GM12878 (cell line): Measurements from ENCODE around the gene ITGB5. TPM values are rescaled to one million over a fixed set of nuclear protein-coding genes. Genes with fewer than 3 reads are reported as not detected.

ENCODE experiments used
- ATAC-seq: fragments of 200-7000 bp; cut with Tn5 transposase; 3 replicates; pipeline ENCODE4 v1.9.1; 2020; ENCODE audit warnings: mild to moderate bottlenecking, moderate library complexity
- BruUV-seq: library from RNA; stranded (reverse); fragments of 400-500 nt; replicated peaks from 2 replicates; lab custom pipeline; 2021; lab: Mats Ljungman, UMichigan
- CTCF ChIA-PET: fragments of 300-600 bp; sonication (Branson Sonifier 250); formaldehyde crosslinking; extraction: SDS; loops from one replicate; lab custom pipeline; 2021; ENCODE audit warnings: inconsistent platforms; lab: Yijun Ruan, JAX
- POLR2A ChIA-PET: fragments of 350-600 bp; formaldehyde crosslinking; extraction: SDS; loops from one replicate; lab custom pipeline; 2021; ENCODE audit warnings: inconsistent platforms; lab: Charles Lee
- RAD21 ChIA-PET: fragments of 300-600 bp; sonication (Branson Sonifier 250); formaldehyde crosslinking; loops from one replicate; lab custom pipeline; 2023; ENCODE audit warnings: antibody characterized with exemption; ENCODE audit not compliant: unreplicated experiment; lab: Charles Lee
- SMC1A ChIA-PET: fragments of 300-600 bp; sonication (Branson Sonifier 250); formaldehyde crosslinking; loops from one replicate; lab custom pipeline; 2023; ENCODE audit not compliant: unreplicated experiment, uncharacterized antibody; lab: Charles Lee
- DNase-seq: peaks from one replicate; pipeline ENCODE4 v3.0.0-alpha.2; 2011; ENCODE audit warnings: low read depth, low spot score
- FAIRE-seq: peaks from 3 replicates; lab custom pipeline; 2011; peaks lifted over from hg19 to GRCh38; lab: Jason Lieb, UNC
- H2AFZ ChIP-seq: 2 replicates; pipeline ENCODE4 v1.6.0; 2011; ENCODE audit warnings: low read depth, low read length, control low read depth; ENCODE audit not compliant: control insufficient read depth
- H3K27ac ChIP-seq: 2 replicates; pipeline ENCODE4 v1.5.1; 2011; ENCODE audit warnings: control low read depth; ENCODE audit not compliant: control insufficient read depth, insufficient read depth
- H3K27me3 ChIP-seq, 2 experiments: replicated peaks in 1 of 2; 2 replicates each; pipeline versions ENCODE4 v1.6.0 to v1.6.1; 2011; ENCODE audit warnings: low read length in 1 of 2; ENCODE audit not compliant: control insufficient read depth in 2 of 2, insufficient read depth in 2 of 2
- H3K36me3 ChIP-seq, 2 experiments: 2 replicates each; pipeline ENCODE4 v1.5.1; 2011; ENCODE audit warnings: low read length in 1 of 2; ENCODE audit not compliant: control insufficient read depth in 2 of 2, insufficient read depth in 2 of 2
- H3K4me1 ChIP-seq: 2 replicates; pipeline ENCODE4 v1.6.1; 2011; ENCODE audit warnings: mild to moderate bottlenecking, low read length, moderate library complexity, mixed read lengths; ENCODE audit not compliant: control insufficient read depth, insufficient read depth
- H3K4me2 ChIP-seq: 2 replicates; pipeline ENCODE4 v1.6.0; 2011; ENCODE audit warnings: control low read depth; ENCODE audit not compliant: control insufficient read depth, insufficient read depth
- H3K4me3 ChIP-seq: fragments of 200-600 bp; sonication (generic); 2 replicates; pipeline ENCODE4 v1.5.1; 2016
- H3K79me2 ChIP-seq: 2 replicates; pipeline ENCODE4 v1.6.0; 2011; ENCODE audit warnings: low read length; ENCODE audit not compliant: control insufficient read depth, insufficient read depth
- H3K9ac ChIP-seq: 2 replicates; pipeline ENCODE4 v1.8.0; 2011; ENCODE audit warnings: low read length, control low read depth, mixed read lengths; ENCODE audit not compliant: control insufficient read depth, insufficient read depth
- H3K9me3 ChIP-seq: replicated peaks from 3 replicates; pipeline ENCODE4 v1.5.1; 2011; ENCODE audit warnings: mild to moderate bottlenecking, low read length; ENCODE audit not compliant: control insufficient read depth, insufficient read depth
- H4K20me1 ChIP-seq: 2 replicates; pipeline ENCODE4 v1.6.0; 2011; ENCODE audit not compliant: control insufficient read depth, insufficient read depth
- CBFB ChIP-seq: IDR thresholded peaks from 2 replicates; pipeline ENCODE4 v1.6.1; 2016; ENCODE audit warnings: antibody characterized with exemption, low read depth
- CREM ChIP-seq: IDR thresholded peaks from 2 replicates; pipeline ENCODE4 v1.6.1; 2014; ENCODE audit warnings: antibody characterized with exemption, low read depth
- GATAD2B ChIP-seq: fragments of 450-650 bp; conservative IDR thresholded peaks from 2 replicates; pipeline ENCODE4 v1.6.1; 2017; ENCODE audit warnings: low read depth, mild to moderate bottlenecking, moderate library complexity
- HCFC1 ChIP-seq: fragments of 150-350 bp; IDR thresholded peaks from 2 replicates; pipeline ENCODE4 v1.6.1; 2014; ENCODE audit warnings: low read length
- HDGF ChIP-seq: fragments of 450-650 bp; IDR thresholded peaks from 2 replicates; pipeline ENCODE4 v1.6.1; 2016; ENCODE audit warnings: antibody characterized with exemption
- IKZF1 ChIP-seq: fragments of 450-650 bp; conservative IDR thresholded peaks from 2 replicates; pipeline ENCODE4 v1.6.1; 2017; ENCODE audit warnings: antibody characterized with exemption, mild to moderate bottlenecking
- KDM1A ChIP-seq: fragments of 200-600 bp; sonication (generic); IDR thresholded peaks from 2 replicates; pipeline ENCODE4 v1.6.1; 2016; ENCODE audit warnings: borderline replicate concordance
- MEF2B ChIP-seq: fragments of 450-650 bp; IDR thresholded peaks from 2 replicates; pipeline ENCODE4 v1.6.1; 2018; ENCODE audit warnings: mild to moderate bottlenecking, moderate library complexity; ENCODE audit not compliant: partially characterized antibody, poor library complexity, severe bottlenecking
- TBL1XR1 ChIP-seq: IDR thresholded peaks from 2 replicates; pipeline ENCODE4 v1.6.1; 2012; ENCODE audit warnings: low read depth, low read length, improper control_type of control experiment
- ZNF207 ChIP-seq: fragments of 450-650 bp; IDR thresholded peaks from 2 replicates; pipeline ENCODE4 v1.6.1; 2014; ENCODE audit warnings: antibody characterized with exemption, mild to moderate bottlenecking, borderline replicate concordance
- ZNF622 ChIP-seq: fragments of 450-650 bp; IDR thresholded peaks from 2 replicates; pipeline ENCODE4 v1.6.1; 2017; ENCODE audit warnings: mild to moderate bottlenecking, inconsistent platforms
- WGBS: methylation state at CpG from one replicate; pipeline ENCODE4 v1.1.6; 2016; ENCODE audit warnings: low lambda C conversion rate; ENCODE audit not compliant: insufficient replicate concordance, insufficient coverage; ENCODE audit errors: missing lambda C conversion rate; 5-methylcytosine and 5-hydroxymethylcytosine counted together
- in situ Hi-C: fragments of 300-500 bp; cut with MboI; formaldehyde crosslinking; loops from 9 replicates; pipeline ENCODE4 v1.14.3; 2018; ENCODE audit warnings: mixed read lengths
- intact Hi-C: fragments of 100-400 bp; cut with micrococcal nuclease; formaldehyde crosslinking; loops from one replicate; pipeline ENCODE4 v1.14.2; 2022; ENCODE audit not compliant: unreplicated experiment
- polyA plus RNA-seq, 11 experiments: library from polyadenylated mRNA; depleted of rRNA in 4 of 11; unstranded in 6 of 11; stranded (reverse) in 5 of 11; fragments of >200 nt; fragmentation: Nextera tagmentation in 4 of 11; fragmentation: Illumina TruSeq in 1 of 11; extraction: Ambion mirVana in 4 of 11; extraction: Trizol in 1 of 11; gene quantifications; 1 replicate in 1 of 11; 2 replicates in 10 of 11; pipeline versions ENCODE4 v1.2.1 to v1.2.3, GENCODE V29; 2011 to 2016; ENCODE audit warnings: inconsistent platforms in 2 of 11, missing spikeins in 2 of 11, low read depth in 1 of 11
- total RNA-seq, 4 experiments: library from RNA; depleted of rRNA in 3 of 4; stranded (reverse); fragments of >200 nt in 3 of 4; fragmentation: Illumina TruSeq in 1 of 4; extraction: Trizol in 1 of 4; gene quantifications; 2 replicates each; pipeline versions ENCODE4 v1.2.1 to v1.2.3, GENCODE V29; 2013 to 2021
- TF ChIP-seq, protein P1 (sequence below): IDR thresholded peaks from 2 replicates; pipeline ENCODE4 v1.6.1; 2011; ENCODE audit warnings: borderline replicate concordance, low read depth, mild to moderate bottlenecking, moderate library complexity, low read length; ENCODE audit not compliant: insufficient read depth, poor library complexity, severe bottlenecking
- TF ChIP-seq, protein P2 (sequence below): fragments of 450-650 bp; formaldehyde crosslinking; IDR thresholded peaks from 2 replicates; pipeline ENCODE4 v1.4.0; 2022; ENCODE audit warnings: mild to moderate bottlenecking, moderate library complexity
- TF ChIP-seq, protein P3 (sequence below): fragments of 450-650 bp; IDR thresholded peaks from 2 replicates; pipeline ENCODE4 v1.6.1; 2016; ENCODE audit warnings: mild to moderate bottlenecking
- TF ChIP-seq, protein P4 (sequence below): IDR thresholded peaks from 2 replicates; pipeline ENCODE4 v1.6.1; 2012; ENCODE audit warnings: low read depth, low read length, improper control_type of control experiment
- TF ChIP-seq, protein P5 (sequence below): IDR thresholded peaks from 2 replicates; pipeline ENCODE4 v1.6.1; 2011; ENCODE audit warnings: low read depth, mild to moderate bottlenecking, low read length, moderate library complexity, borderline replicate concordance; ENCODE audit errors: extremely low read depth

Gene ITGB5
- total and polyA plus RNA-seq, 10 of the 15 experiments (the other 5 are each of a cell fraction or from before 2014, with no cell fraction given) = 0.05 to 10.0 (median 0.83) TPM; not detected in 2

DNA sequence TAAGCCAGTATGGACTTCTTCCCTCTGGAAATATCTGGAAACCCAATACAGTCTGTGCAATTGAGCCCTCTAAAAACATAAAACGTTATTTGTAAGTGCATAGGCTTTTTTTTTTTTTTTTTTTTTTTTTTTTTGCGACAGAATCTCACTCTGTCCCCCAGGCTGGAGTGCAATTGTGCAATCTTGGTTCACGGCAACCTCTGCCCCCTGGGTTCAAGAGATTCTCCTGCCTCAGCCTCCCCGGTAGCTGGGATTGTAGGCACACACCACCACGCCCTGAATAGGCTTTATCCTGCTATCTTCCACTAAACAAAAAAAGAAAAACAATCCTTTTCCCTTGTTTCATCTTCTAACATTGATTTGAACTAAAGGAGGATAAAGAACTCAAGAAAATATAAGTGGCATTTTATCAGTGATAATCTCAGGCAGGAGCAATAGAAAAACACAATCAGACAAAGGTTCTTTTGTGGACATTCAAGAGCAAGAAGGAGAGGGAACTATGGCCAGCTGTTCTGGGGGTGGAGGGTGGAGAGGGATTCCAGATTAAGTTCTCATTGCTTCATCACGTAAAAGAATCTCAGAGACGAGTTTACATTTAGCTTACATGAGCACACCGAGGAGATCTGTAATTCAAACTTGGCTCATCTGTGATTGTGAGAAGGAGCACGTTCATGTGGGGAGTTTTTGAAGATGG, 68.6 kb downstream of the ITGB5 start:
- DNase-seq (no peak), FAIRE-seq (no peak), ATAC-seq (no peak)
- H3K4me3 ChIP-seq = no peak overlapping the region
- no peaks in the 10 kb centered on the region for H3K4me1 ChIP-seq
- RAD21 ChIA-PET = interaction anchor here (1.1 kb wide), 1 partner anchor 57 kb away, joined by 3 read pairs; no protein-coding TSS in a partner anchor
- no peaks in the 10 kb centered on the region for H4K20me1 ChIP-seq
- H2AFZ ChIP-seq = no peak overlapping the region
- 36% methylated on average over 8 of the region's 9 CpGs for WGBS
- no peaks in the 10 kb centered on the region for H3K9me3 ChIP-seq
- in situ Hi-C loops (no loop called here), intact Hi-C loops (no loop called here)
- H3K79me2 ChIP-seq = no peaks in the 10 kb centered on the region
- H3K27ac ChIP-seq = no peak overlapping the region
- peaks cover 0 to 10% of the 10 kb centered on the region in 2 experiments; a peak in 1 of 4 replicates for H3K27me3 ChIP-seq
- no TSS peak for BruUV-seq
- no peaks in the 10 kb centered on the region for H3K36me3 ChIP-seq
- POLR2A ChIA-PET = no interaction called here
- H3K4me2 ChIP-seq = no peak overlapping the region
- CTCF ChIA-PET = interaction anchor here (0.5 to 1.6 kb wide), 8 partner anchors 9 to 82 kb away, joined by 3 to 5 read pairs (median 3); no protein-coding TSS in a partner anchor
- no peak overlapping the region for H3K9ac ChIP-seq
- SMC1A ChIA-PET = interaction anchor here (0.6 to 0.7 kb wide), 2 partner anchors 32 to 34 kb away, joined by 3 read pairs; no protein-coding TSS in a partner anchor
- TF ChIP-seq, protein P1, sequence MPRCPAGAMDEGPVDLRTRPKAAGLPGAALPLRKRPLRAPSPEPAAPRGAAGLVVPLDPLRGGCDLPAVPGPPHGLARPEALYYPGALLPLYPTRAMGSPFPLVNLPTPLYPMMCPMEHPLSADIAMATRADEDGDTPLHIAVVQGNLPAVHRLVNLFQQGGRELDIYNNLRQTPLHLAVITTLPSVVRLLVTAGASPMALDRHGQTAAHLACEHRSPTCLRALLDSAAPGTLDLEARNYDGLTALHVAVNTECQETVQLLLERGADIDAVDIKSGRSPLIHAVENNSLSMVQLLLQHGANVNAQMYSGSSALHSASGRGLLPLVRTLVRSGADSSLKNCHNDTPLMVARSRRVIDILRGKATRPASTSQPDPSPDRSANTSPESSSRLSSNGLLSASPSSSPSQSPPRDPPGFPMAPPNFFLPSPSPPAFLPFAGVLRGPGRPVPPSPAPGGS = no peak
- TF ChIP-seq, protein P2, sequence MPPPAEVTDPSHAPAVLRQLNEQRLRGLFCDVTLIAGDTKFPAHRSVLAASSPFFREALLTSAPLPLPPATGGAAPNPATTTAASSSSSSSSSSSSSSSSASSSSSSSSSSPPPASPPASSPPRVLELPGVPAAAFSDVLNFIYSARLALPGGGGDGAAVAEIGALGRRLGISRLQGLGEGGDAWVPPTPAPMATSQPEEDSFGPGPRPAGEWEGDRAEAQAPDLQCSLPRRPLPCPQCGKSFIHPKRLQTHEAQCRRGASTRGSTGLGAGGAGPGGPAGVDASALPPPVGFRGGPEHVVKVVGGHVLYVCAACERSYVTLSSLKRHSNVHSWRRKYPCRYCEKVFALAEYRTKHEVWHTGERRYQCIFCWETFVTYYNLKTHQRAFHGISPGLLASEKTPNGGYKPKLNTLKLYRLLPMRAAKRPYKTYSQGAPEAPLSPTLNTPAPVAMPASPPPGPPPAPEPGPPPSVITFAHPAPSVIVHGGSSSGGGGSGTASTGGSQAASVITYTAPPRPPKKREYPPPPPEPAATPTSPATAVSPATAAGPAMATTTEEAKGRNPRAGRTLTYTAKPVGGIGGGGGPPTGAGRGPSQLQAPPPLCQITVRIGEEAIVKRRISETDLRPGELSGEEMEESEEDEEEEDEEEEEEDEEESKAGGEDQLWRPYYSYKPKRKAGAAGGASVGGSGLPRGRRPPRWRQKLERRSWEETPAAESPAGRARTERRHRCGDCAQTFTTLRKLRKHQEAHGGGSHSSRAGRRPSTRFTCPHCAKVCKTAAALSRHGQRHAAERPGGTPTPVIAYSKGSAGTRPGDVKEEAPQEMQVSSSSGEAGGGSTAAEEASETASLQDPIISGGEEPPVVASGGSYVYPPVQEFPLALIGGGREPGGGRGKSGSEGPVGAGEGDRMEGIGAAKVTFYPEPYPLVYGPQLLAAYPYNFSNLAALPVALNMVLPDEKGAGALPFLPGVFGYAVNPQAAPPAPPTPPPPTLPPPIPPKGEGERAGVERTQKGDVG (CRISPR knock-in tag) = no peak
- TF ChIP-seq MEF2B = no peak
- TF ChIP-seq GATAD2B = no peak
- TF ChIP-seq CREM = no peak
- TF ChIP-seq, protein P3, sequence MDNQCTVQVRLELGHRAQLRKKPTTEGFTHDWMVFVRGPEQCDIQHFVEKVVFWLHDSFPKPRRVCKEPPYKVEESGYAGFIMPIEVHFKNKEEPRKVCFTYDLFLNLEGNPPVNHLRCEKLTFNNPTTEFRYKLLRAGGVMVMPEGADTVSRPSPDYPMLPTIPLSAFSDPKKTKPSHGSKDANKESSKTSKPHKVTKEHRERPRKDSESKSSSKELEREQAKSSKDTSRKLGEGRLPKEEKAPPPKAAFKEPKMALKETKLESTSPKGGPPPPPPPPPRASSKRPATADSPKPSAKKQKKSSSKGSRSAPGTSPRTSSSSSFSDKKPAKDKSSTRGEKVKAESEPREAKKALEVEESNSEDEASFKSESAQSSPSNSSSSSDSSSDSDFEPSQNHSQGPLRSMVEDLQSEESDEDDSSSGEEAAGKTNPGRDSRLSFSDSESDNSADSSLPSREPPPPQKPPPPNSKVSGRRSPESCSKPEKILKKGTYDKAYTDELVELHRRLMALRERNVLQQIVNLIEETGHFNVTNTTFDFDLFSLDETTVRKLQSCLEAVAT = no peak
- TF ChIP-seq ZNF207 = no peak
- TF ChIP-seq HDGF = no peak
- TF ChIP-seq, protein P4, sequence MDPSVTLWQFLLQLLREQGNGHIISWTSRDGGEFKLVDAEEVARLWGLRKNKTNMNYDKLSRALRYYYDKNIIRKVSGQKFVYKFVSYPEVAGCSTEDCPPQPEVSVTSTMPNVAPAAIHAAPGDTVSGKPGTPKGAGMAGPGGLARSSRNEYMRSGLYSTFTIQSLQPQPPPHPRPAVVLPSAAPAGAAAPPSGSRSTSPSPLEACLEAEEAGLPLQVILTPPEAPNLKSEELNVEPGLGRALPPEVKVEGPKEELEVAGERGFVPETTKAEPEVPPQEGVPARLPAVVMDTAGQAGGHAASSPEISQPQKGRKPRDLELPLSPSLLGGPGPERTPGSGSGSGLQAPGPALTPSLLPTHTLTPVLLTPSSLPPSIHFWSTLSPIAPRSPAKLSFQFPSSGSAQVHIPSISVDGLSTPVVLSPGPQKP = no peak
- TF ChIP-seq TBL1XR1 = no peak
- TF ChIP-seq HCFC1 = no peak
- no peak for TF ChIP-seq CBFB
- TF ChIP-seq KDM1A = no peak
- no peak for TF ChIP-seq ZNF622
- TF ChIP-seq, protein P5, sequence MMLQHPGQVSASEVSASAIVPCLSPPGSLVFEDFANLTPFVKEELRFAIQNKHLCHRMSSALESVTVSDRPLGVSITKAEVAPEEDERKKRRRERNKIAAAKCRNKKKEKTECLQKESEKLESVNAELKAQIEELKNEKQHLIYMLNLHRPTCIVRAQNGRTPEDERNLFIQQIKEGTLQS = no peak
- TF ChIP-seq IKZF1 = no peak
